Fibroblast of skin of abdomen (primary cell): ENCODE data around the gene ELOA2. TPM values are rescaled to one million over a fixed set of nuclear protein-coding genes. Genes with fewer than 3 reads are reported as not detected.
A peak's percentile ranks its signal among the peaks of the same experiment; 100 is the strongest.
"Not testable (repeated sequence)": the region's sequence is repeated elsewhere in the genome, so short reads cannot be mapped to it uniquely, and the experiment has no call there.

Experiments
- DNase-seq: peaks from one replicate; pipeline ENCODE4 v3.0.0-alpha.2; 2013
- polyA plus RNA-seq, 2 experiments: library from polyadenylated mRNA; unstranded; fragments of 120-200 nt; gene quantifications; one replicate each; pipeline ENCODE4 v1.2.1, GENCODE V29; 2013; ENCODE audit not compliant: insufficient read length in 2 of 2

Gene ELOA2
- polyA plus RNA-seq (2013, experiment 1 of 2; ENCODE audit: insufficient read length), result not detected
- polyA plus RNA-seq (2013, experiment 2 of 2; ENCODE audit: insufficient read length), result not detected

GRCh38 chr18:47035156-47035671, at the start of gene ELOA2:
TSS of gene ELOA2 (minus strand) at chr18:47035621. CDS start at chr18:47035264, 357 bp downstream.
- no peak for DNase-seq

DNA sequence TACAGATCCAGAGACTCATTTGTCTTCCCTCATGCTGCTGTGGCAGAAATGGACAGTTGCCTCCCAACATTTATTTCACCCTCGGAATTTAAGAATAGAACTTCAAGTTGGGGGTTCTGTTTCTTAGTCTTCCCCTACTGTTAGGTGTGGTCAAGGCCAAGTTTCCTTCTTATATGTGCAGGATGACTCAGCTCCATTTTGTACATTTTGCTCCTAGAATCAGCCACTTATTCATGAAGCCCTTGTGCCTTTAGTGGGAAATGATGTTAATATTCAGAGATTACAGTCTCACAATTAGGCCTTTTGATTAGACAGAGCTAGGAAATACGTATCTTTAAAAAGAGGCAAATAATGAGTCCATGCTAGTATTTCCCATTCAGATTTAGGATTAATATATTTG, 46.2 kb upstream of the ELOA2 start:
- no peak for DNase-seq

GRCh38 chr18:47080872-47081271, 45.5 kb upstream of the ELOA2 start:
- no peak for DNase-seq

- no peak for DNase-seq
Observed at GRCh38 chr18:47077111-47077510, 41.7 kb upstream of the ELOA2 start.

DNA sequence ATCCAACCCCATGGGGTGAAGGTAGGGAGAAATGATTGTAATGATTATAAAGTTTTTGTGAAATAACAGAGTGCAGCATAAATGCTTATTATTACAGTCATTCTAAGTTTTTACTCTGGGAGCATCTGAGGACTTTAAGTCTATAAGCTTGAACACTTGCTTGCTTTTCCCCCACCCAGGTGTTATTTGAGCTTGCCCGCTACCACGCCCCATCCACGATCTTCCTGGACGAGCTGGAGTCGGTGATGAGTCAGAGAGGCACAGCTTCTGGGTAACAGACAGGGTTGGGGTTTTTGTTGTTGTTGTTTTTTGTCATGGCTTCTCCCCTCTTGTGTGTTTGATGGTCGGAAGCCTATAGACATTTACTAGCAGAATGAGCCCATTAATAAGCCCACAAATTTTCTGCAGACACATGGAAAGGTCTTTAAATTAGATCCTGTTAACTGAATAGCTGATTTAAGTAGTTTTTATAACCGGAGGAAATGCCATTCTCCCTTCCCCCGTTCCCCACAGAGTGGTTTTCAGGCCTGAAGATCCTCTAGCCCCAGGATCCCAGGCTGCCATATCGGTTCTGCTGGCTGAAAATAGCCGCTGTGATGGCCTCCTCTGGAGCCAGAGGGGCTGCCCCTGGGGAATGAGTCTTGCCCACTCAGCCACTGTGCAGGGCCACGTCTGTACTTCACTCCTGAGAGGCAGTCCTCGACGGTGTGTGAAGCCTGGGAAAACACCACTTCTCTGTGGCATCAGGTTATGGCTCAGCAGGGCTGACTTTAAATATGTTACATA, 39.9 kb upstream of the ELOA2 start:
- peak; percentile 15 for DNase-seq

- DNase-seq, result no peak
Observed at GRCh38 chr18:47067648-47068047, 32.2 kb upstream of the ELOA2 start.

- no peak for DNase-seq
Observed at GRCh38 chr18:47063096-47063495, 27.7 kb upstream of the ELOA2 start.

DNA sequence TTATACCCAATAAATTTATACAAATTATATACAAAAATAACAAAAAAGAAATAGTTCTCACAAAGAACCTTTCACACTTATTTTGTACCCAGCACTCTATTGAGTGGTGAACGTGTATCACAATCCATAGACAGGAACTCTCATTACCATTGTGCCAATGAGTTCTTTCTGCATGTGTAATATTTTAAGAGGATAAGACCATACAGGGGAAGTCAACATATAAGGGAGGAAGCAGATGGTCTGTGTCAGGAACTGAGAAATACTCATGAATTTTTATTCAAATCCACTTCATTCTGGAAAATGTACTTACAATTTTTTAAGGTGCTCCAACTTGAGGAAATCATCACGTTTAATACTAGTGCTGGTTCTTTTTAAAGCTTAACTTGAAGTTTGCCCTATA, 27.1 kb upstream of the ELOA2 start:
- no peak for DNase-seq

- no peak for DNase-seq
Observed at GRCh38 chr18:47054369-47054768, 18.9 kb upstream of the ELOA2 start.

DNA sequence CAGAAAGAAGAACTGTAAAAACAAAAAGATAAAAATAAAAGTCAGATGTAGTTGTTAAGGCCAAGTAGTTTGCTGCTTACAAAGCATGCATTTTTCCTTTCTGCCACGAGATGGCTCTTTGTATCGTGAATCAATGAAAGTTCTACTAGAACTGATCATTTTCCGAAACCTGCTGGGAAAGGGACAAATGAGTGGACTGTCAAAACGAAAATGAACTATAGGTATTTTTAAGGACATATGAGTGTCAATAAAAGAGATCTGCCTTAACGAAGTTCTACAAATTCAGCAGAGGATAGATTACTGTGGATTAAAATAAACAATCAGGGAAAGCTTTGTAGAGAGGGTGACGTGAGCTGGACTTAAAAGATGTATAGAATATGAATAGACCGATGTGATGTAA, 15.0 kb upstream of the ELOA2 start:
- peak; percentile 35 for DNase-seq

DNA sequence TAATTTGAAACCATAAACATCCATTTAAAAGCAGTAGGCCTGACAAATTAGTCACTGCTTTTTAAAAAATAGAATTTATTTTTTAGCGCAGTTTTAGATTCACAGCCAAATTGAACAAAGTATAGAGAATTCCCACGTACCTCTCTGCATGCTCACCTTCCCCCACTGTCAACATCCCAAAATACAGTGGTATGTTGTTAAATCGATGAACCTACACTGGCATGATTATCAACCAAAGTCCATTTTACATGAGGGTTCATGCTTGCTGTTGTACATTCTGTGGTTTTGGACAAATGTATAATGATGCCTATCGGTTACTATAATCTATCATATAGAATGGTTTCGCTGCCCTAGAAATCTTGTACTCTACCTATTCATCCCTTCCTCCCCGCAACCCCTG, 5.6 kb upstream of the ELOA2 start:
- no peak for DNase-seq

- no peak for DNase-seq
Observed at GRCh38 chr18:47036927-47037578, 1.6 kb upstream of the ELOA2 start.

- DNase-seq, result peak; percentile 4
Observed at GRCh38 chr18:47036298-47036874, 965 bp upstream of the ELOA2 start.

DNA sequence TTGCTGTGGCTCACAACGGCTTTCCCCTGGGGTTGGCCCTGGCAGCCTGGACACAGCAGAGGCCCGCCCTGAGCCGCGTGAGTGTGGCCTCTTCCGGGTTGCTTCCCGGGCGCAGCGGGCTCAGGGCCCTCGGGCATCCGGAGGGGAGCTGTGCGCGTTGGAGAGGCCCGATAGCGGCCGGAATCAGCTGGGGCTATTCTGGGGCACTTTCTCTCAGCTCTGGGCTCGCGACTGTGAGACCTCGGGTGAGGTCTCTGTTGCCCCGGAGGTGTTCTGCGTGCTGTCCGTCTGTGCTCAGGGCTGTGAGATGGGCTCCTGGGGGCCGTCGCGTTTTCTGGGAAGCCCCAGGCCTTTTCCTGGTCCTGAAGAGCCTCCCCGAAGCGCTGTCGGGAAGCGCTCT, 830 bp downstream of the ELOA2 start:
- not testable (repeated sequence) for DNase-seq

- no peak for DNase-seq
Observed at GRCh38 chr18:47032945-47033344, 2.5 kb downstream of the ELOA2 start.

DNA sequence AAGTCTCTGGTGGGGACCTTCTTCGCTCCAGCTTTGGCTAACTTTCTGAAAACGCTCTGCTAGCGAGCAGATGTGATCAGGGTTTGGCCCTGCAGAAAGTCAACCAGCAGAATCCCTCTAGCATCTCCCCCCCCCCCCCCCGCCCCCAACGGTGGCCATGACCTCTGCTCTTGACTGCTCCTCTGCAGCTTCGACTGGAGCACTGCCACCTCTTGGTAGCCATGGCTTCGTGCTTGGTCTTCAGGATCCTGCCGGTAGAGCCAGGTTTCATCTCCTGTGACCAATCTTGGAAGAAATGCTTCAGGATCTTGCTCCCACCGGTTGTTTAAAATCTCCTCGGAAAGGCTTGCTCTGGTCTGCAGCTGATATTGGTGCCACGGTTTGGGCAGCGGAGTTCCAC, 4.5 kb downstream of the ELOA2 start:
- DNase-seq, result not testable (repeated sequence)

- not testable (repeated sequence) for DNase-seq
Observed at GRCh38 chr18:47029684-47030353, 5.6 kb downstream of the ELOA2 start.

- DNase-seq, result not testable (repeated sequence)
Observed at GRCh38 chr18:47028738-47029137, 6.7 kb downstream of the ELOA2 start.

DNA sequence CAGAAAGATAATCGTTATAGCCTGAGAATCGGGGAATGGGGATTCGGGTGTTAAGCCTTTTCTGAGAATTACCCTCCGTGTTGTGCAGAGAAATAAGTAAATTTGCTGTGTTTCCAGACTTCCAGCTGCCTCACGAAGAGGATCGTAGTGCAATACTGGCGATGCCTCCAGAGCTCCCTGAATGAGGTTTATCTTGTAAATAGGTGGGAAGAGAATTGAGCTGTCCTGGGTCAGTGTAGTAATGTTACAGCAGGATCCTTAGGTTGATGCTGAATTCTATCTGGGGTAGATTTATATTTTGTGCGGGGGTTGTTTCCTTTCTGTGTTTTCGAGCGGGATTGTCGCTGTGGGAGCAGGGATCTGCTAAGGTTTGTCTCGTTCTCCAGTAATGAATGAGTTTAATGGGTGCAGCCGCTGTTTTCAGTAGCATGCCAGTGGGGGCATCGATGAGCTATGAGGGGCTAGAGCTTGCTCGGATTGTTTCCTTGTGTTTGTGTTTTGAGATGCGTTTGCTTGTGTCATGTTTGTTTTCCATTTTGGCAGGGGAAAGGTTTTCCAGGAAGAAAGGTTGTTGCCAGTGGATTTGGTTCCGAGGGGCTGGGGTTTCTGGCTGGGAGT, 9.8 kb downstream of the ELOA2 start:
- DNase-seq, result not testable (repeated sequence)

- DNase-seq, result not testable (repeated sequence)
Observed at GRCh38 chr18:47023769-47024465, 11.5 kb downstream of the ELOA2 start.

DNA sequence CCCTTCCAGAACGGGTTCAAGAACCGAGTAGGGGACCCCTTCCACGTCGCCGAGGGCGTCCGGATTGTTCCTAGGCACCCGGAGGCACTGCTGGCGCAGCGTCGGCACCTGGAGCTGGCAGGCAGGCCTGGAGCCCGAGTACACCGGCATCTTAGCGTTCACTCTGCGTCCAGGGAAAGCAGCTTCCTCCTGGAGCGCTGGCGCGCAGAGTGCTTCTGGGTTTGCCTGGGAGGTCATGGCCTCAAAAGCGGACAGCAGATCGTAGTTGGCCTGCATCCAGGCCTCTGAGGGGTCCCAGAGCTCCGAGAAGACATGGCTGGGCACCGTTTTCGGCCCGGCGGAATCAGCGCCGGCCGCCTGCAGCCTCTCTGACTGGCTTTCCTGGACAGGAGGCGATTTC, 12.6 kb downstream of the ELOA2 start:
- not testable (repeated sequence) for DNase-seq

DNA sequence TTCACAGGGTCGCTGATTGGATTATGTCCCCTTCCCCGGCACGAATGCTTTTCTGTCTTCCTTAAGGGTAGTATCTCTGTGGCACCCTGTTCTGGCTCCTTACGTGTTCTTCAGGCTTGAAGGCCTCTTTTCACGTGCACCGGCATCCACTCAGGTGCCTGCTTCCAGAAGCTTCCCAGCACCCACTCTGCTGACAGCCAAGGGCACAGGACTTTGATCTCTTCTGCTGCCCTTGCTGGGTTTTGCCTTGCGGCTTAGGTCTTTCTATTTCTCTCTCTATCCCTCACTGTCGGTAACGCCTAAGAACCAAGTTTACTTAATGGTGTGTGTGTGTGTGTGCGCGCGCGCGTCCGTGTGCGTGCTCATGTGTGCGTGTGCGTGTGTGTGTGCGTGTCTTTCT, 14.7 kb downstream of the ELOA2 start:
- not testable (repeated sequence) for DNase-seq
